Measurements from ENCODE around the gene SLC9A7. TPM values are rescaled to one million over a fixed set of nuclear protein-coding genes. Genes with fewer than 3 reads are reported as not detected.

SLC9A7 gene
- total RNA-seq, 2 donors from 2014 or later = 1.4 to 2.2 TPM

- Histone ChIP-seq H3K27ac (no peak overlapping the region), H3K36me3 (no peaks in the 10 kb centered on the region), H3K4me3 (no peak overlapping the region), H3K27me3 (no peaks in the 10 kb centered on the region), H3K4me1 (no peaks in the 10 kb centered on the region), H3K9ac (ENCODE audit: low read depth in 2 of 2, low read length in 2 of 2) (no peak overlapping the region), H3K9me3 (no peaks in the 10 kb centered on the region)
- TF ChIP-seq, protein P1, sequence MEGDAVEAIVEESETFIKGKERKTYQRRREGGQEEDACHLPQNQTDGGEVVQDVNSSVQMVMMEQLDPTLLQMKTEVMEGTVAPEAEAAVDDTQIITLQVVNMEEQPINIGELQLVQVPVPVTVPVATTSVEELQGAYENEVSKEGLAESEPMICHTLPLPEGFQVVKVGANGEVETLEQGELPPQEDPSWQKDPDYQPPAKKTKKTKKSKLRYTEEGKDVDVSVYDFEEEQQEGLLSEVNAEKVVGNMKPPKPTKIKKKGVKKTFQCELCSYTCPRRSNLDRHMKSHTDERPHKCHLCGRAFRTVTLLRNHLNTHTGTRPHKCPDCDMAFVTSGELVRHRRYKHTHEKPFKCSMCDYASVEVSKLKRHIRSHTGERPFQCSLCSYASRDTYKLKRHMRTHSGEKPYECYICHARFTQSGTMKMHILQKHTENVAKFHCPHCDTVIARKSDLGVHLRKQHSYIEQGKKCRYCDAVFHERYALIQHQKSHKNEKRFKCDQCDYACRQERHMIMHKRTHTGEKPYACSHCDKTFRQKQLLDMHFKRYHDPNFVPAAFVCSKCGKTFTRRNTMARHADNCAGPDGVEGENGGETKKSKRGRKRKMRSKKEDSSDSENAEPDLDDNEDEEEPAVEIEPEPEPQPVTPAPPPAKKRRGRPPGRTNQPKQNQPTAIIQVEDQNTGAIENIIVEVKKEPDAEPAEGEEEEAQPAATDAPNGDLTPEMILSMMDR (IDR thresholded peaks at IDR 0.05) = no peak
- intact Hi-C loops (cut with DNase I) = no loop called here
- no peak for DNase-seq
These were observed 156.3 kb downstream of the SLC9A7 start for GRCh38 chrX:46602468-46603102.

GRCh38 chrX:46601283-46601682, 157.6 kb downstream of the SLC9A7 start:
- no peaks in the 10 kb centered on the region for H3K36me3 ChIP-seq
- intact Hi-C loops (cut with DNase I) = no loop called here
- H3K27ac ChIP-seq = no peak overlapping the region

DNA sequence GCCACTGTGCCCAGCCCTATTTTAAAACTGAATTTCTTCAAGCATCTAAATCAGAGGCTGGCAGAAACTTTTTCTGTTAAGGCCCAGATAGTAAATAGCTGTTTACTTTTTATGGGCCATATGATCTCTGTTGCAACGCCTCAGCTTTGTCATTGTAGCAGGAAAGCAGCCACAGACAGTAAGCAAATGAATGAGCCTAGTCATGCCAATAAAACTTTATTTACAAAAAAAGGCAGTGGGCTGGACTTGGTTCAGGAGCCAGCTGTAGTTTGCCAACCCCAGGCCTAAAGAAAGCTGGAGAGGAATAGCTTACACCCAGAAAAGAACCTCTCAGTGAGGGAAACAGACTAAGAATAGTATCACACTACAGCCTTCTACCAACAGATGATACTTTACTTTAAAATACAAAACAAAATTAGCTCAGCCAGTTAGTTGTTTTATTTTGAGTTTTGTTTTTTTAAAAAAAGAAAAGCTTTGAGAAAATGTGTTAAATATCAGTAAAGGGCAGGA, 159.8 kb downstream of the SLC9A7 start:
- no peak overlapping the region for H3K4me3 ChIP-seq
- TF ChIP-seq, protein P1 (IDR thresholded peaks at IDR 0.05) = no peak
- no peaks in the 10 kb centered on the region for H3K9me3 ChIP-seq
- intact Hi-C loops (cut with DNase I) = no loop called here
- no peaks in the 10 kb centered on the region for H3K4me1 ChIP-seq
- H3K27me3 ChIP-seq = no peaks in the 10 kb centered on the region
- no peaks in the 10 kb centered on the region for H3K36me3 ChIP-seq
- DNase-seq = no peak
- no peak overlapping the region for H3K27ac ChIP-seq
- no peak overlapping the region for H3K9ac ChIP-seq (ENCODE audit: low read depth in 2 of 2, low read length in 2 of 2)

More at GRCh38 chrX:46601283-46601682, 157.6 kb downstream of the SLC9A7 start:
- Histone ChIP-seq H3K9ac (ENCODE audit: low read depth in 2 of 2, low read length in 2 of 2) (no peak overlapping the region), H3K27me3 (no peaks in the 10 kb centered on the region), H3K9me3 (no peaks in the 10 kb centered on the region), H3K4me1 (no peaks in the 10 kb centered on the region), H3K4me3 (no peak overlapping the region)
- TF ChIP-seq, protein P1 (IDR thresholded peaks at IDR 0.05) = no peak
- no peak for DNase-seq

GRCh38 chrX:46597771-46598170, 161.1 kb downstream of the SLC9A7 start:
- Histone ChIP-seq H3K9me3 (no peaks in the 10 kb centered on the region), H3K4me3 (no peak overlapping the region), H3K27ac (no peak overlapping the region), H3K4me1 (no peaks in the 10 kb centered on the region), H3K9ac (ENCODE audit: low read depth in 2 of 2, low read length in 2 of 2) (no peak overlapping the region), H3K36me3 (no peaks in the 10 kb centered on the region), H3K27me3 (no peaks in the 10 kb centered on the region)
- no peak for DNase-seq
- intact Hi-C loops (cut with DNase I) = no loop called here
- TF ChIP-seq, protein P1 (IDR thresholded peaks at IDR 0.05) = no peak

GRCh38 chrX:46597208-46597607, 161.7 kb downstream of the SLC9A7 start:
- intact Hi-C loops (cut with DNase I) = no loop called here
- TF ChIP-seq, protein P1 (IDR thresholded peaks at IDR 0.05) = no peak

More at GRCh38 chrX:46597208-46597607, 161.7 kb downstream of the SLC9A7 start:
- H3K4me3 ChIP-seq = no peak overlapping the region
- no peaks in the 10 kb centered on the region for H3K4me1 ChIP-seq
- no peak overlapping the region for H3K9ac ChIP-seq (ENCODE audit: low read depth in 2 of 2, low read length in 2 of 2)
- H3K36me3 ChIP-seq = no peaks in the 10 kb centered on the region
- H3K9me3 ChIP-seq = no peaks in the 10 kb centered on the region
- no peaks in the 10 kb centered on the region for H3K27me3 ChIP-seq
- DNase-seq = no peak
- no peak overlapping the region for H3K27ac ChIP-seq
